Fibroblast of pulmonary artery (primary cell): Measurements from ENCODE around the gene AEBP1.

Source experiments
- DNase-seq: peaks from one replicate; pipeline ENCODE4 v3.0.0-alpha.2; 2010; ENCODE audit warnings: low read depth
- H3K4me3 ChIP-seq: replicated peaks from 2 replicates; pipeline ENCODE4 v1.5.1; 2011; ENCODE audit warnings: low read depth, mild to moderate bottlenecking, control low read depth, low read length, moderate library complexity
- TF ChIP-seq, protein P1 (sequence below): IDR thresholded peaks from 2 replicates; pipeline ENCODE4 v1.5.1; 2011; ENCODE audit warnings: mild to moderate bottlenecking, control low read depth, low read length, inconsistent platforms; ENCODE audit errors: missing control alignments

Gene AEBP1

DNA sequence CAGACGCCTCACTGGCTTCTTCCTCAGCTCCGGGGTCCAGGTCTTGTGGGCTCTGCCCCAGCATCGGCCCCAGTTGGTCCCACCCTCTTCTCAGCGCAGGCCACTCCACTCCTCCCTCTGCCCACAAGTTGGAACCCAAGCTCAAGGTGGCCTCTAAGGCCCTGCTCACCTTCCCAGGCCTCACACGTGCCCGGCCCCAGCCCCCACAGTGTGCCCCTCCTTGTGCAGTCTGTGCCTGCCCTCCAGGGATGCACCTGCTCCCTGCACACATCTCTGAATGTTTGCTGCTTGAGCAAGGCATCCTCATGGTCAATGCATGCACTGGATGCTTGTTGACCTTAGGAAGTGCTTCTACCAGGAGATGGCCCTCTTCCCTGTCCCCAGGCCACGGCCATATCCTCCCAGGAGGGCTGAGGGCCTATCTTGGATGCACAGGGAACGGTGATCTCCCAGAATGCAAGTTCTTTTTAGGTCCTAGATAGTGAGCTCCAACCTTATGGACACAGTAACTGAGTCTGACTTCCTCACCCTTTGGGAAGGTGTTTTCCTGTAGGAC is 7.7 kb upstream of the AEBP1 start:
- TF ChIP-seq, protein P1, sequence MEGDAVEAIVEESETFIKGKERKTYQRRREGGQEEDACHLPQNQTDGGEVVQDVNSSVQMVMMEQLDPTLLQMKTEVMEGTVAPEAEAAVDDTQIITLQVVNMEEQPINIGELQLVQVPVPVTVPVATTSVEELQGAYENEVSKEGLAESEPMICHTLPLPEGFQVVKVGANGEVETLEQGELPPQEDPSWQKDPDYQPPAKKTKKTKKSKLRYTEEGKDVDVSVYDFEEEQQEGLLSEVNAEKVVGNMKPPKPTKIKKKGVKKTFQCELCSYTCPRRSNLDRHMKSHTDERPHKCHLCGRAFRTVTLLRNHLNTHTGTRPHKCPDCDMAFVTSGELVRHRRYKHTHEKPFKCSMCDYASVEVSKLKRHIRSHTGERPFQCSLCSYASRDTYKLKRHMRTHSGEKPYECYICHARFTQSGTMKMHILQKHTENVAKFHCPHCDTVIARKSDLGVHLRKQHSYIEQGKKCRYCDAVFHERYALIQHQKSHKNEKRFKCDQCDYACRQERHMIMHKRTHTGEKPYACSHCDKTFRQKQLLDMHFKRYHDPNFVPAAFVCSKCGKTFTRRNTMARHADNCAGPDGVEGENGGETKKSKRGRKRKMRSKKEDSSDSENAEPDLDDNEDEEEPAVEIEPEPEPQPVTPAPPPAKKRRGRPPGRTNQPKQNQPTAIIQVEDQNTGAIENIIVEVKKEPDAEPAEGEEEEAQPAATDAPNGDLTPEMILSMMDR = no peak
- no peak overlapping the region for H3K4me3 ChIP-seq
- DNase-seq = no peak

DNA sequence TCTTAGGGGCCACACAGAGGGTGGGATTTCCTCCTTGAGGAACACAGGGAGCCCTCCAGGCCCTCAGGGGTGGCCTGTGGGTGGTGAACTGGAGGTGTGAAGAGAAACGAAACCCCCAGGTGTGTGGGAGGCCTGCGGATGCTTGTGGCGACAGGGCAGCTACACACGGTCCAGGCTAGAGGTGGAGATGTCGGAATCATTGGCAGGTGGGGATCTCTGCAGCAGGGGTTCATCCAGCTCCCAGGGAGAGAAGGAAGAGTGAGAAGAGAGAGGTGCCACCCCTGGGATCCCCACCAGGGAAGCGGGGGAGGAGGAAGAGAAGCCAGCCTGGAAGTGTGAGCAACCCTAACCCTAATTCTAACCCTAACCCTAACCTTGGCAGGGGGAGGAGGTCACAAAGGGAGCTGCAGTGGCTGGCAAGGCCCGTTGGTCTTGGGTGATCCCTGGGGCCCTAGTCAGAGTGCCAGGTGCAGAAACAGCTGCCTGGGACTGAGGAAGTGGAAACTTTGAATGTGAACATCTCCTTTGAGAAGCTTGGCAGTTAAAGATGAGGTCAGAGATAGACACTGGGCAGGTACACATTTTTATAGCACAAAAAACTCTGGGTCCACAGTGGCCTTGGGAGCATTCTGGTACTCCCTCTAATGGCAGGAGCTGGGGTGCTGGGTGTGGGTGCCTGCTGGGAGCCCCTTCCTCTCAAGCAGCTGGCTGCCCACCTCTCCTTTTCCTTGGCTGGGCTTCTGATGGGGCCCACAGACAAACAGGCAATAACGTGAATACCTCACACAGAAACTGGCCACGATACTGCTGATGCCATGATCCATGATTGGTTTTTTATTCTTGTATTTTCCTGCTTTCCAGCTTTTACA is 6.8 kb upstream of the AEBP1 start:
- DNase-seq = no peak
- H3K4me3 ChIP-seq = no peak overlapping the region
- TF ChIP-seq, protein P1 = no peak

DNA sequence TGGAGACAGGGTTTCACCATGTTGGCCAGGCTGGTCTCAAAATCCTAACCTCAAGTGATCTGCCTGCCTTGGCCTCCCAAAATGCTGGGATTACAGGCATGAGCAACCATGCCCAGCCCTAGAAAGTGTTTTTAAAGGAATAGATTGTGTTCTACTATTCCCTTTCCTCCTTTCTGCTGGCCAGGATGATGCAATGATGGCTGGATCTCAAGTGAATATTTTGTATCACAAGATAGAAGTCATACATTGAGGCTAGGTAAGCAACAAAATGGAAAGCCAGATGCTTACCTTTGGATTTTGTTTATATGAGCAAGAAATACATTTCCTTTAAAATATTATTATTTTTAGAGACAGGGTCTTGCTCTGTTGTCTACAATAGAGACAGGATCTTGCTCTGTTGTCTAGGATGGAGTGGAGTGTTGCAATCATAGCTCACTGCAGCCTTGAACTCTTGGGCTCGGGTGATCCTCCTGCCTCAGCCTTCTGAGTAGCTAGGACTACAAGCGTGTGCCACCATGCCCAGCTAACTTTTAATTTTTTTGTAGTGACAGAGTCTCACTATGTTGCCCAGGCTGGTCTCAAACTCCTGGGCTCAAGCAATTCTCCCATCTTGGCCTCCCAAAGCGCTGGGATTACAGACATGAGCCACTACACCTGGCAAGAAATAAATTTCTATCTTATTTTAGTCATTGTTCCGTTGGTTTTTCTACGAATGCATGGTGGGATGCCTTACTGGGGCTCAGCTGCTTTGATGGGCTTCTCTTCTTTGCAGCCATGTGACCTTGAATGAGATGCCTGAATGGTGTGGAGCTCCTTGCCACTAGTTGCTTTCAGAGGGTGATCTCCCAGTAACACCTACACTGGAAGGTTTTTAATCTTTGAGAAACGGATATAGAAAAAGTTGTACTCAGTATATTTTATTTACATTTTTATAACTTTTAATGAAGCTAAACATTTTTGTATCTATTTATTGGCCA is 5.8 kb upstream of the AEBP1 start:
- no peak for DNase-seq
- TF ChIP-seq, protein P1 = no peak
- H3K4me3 ChIP-seq = no peak overlapping the region

DNA sequence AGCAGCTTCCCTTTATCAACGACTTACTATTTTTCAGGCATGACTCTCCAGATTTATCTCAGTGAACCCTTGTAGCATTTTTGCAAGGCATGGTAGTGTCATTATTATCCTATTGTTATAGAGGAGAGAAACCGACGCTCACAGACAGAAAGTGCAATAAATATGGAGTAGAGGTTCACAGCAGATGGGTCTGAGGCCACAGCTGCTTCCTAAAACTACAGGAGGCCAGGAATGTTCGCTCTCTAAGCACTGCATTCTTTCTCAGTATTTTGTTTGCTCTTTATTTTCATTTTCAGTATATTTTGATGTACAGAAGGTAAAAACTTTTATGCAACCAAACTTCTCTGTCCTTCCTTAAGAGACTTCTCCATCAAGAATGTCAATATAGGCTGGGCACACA is 4.5 kb upstream of the AEBP1 start:
- DNase-seq = no peak
- no peak overlapping the region for H3K4me3 ChIP-seq
- TF ChIP-seq, protein P1 = no peak

DNA sequence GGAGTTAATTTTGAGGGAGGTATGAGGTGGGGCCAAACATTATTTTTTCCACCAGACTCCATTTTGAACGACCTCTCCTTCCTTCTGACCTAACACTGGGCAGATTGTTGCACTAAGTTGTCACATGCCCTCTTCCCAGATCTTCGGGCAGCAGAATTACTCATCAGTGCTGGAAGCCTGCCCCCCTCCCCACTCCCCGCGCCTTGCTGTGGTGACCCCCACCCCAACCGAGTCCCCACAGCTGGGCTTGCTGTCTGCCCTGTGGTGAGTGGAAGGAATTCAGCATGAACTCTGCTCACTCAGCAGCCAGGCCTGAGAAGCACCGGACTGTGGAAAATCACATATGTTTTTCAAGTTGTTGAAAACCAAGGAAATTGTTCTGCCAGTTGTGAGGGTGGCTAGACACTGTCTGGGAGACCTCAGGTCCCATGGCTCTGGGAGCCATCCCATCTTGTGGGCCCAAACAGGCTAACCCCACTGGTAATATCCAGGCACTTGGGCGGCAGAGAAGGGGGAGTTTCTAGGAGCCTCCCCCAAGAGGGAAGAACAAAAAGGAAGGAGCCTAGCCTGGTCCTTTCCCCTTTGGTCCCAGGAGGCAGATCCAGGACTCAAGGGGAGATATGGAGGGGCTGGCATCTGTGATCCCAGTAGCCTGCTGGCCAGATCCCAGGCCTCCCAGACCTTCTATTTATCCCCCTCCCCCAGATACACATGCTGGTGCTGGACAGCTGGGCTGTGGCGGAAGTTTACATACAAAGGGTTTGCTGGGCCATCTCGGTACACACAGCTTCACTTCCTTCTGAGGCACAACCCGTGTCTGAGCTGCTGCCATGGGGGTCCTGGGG is 3.5 kb upstream of the AEBP1 start:
- peak; percentile 54 for DNase-seq
- TF ChIP-seq, protein P1 = no peak
- no peak overlapping the region for H3K4me3 ChIP-seq
